Endothelial cell of umbilical vein (primary cell): ENCODE measurements around the gene SBF1.

Source experiments
- CTCF ChIP-seq, 2 donors: IDR thresholded peaks; 1 replicate in 1 of 2; 2 replicates in 1 of 2; pipeline ENCODE4 v1.5.1; 2011; ENCODE audit warnings: low read length in 2 of 2, mild to moderate bottlenecking in 2 of 2, moderate library complexity in 2 of 2, control low read depth in 1 of 2, inconsistent platforms in 1 of 2, low read depth in 1 of 2; ENCODE audit not compliant: insufficient read depth in 1 of 2; ENCODE audit errors: extremely low read depth in 1 of 2
- EZH2 ChIP-seq: IDR thresholded peaks from 2 replicates; pipeline ENCODE4 v1.6.1; 2012; ENCODE audit warnings: borderline replicate concordance, low read depth, mild to moderate bottlenecking, moderate library complexity, low read length, inconsistent platforms; ENCODE audit not compliant: severe bottlenecking
- FOS ChIP-seq: IDR thresholded peaks from 2 replicates; pipeline ENCODE4 v1.6.1; 2011; ENCODE audit warnings: mild to moderate bottlenecking, low read length, moderate library complexity, borderline replicate concordance; ENCODE audit not compliant: insufficient read depth
- MAX ChIP-seq: IDR thresholded peaks from 2 replicates; pipeline ENCODE4 v1.6.1; 2011; ENCODE audit not compliant: insufficient read depth, insufficient read length
- MYC ChIP-seq: IDR thresholded peaks from one replicate; pipeline ENCODE4 v1.6.1; 2011; ENCODE audit warnings: mild to moderate bottlenecking, low read depth, low read length
- POLR2A ChIP-seq: IDR thresholded peaks from 2 replicates; pipeline ENCODE4 v1.6.1; 2012; ENCODE audit warnings: low read depth, mild to moderate bottlenecking, control low read depth, low read length

GRCh38 chr22:50452649-50453048 is 22.2 kb downstream of the SBF1 start:
- no peak for TF ChIP-seq CTCF (IDR thresholded peaks at IDR 0.05; ENCODE audit: extremely low read depth in 1 of 2, insufficient read depth in 1 of 2, low read depth in 1 of 2, low read length in 2 of 2)
- no peak for TF ChIP-seq POLR2A
- no peak for TF ChIP-seq EZH2
- TF ChIP-seq MYC = no peak
- no peak for TF ChIP-seq MAX
- no peak for TF ChIP-seq FOS
